ENCODE measurements around the gene DPP6.
"Not testable (repeated sequence)": the region's sequence is repeated elsewhere in the genome, so short reads cannot be mapped to it uniquely, and the experiment has no call there.

Gene DPP6

DNA sequence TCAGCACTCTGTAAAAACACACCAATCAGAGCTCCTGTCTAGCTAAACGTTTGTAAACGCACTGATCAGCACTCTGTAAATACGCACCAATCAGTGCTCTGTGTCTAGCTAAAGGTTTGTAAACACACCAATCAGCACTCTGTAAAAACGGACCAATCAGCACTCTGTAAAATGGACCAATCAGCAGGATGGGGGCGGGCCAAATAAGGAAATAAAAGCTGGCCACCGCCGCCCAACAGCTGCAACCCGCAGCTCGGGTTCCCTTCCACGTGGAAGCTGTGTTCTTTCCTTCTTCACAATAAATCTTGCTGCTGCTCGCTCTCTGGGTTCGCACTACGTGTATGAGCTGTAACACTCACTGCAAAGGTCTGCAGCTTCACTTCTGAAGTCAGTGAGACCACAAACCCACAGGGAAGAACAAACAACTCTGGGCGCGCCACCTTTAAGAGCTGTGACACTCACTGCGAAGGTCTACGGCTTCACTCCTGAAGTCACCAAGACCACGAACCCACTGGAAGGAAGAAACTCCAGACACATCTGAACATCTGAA is 625.9 kb downstream of the DPP6 start:
- DNase-seq = not testable (repeated sequence)

DNA sequence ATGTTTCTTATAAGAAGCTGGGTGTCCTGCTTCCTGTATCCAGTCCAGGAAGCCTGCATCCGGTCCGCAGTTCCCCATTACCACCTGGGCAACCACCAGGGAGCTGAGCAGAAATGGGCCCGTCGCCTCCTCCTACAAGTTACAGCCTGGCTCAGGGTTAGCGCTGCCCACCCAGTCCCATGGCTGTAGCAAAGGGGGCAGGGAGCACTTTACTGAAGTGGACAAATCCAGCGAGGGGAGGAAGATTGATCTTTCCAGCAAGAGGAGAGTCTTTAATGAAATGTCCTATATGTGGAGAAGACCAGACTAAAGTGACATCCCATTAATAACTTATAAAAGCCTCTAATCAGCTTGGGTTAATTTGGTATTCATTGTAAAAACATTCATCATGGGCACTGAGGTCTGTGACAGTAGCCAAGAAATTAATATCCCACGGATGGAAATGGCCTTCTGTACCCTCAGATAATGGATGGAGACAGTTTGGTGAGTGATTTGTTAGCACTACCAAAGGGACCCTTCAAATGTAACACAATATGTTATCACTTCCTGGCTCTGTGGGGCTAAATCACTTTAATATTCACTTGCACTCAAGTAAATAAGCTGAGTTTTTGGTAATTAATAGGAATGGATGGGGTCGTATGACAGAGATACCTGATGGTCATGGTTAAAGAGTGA is 627.3 kb downstream of the DPP6 start:
- DNase-seq = no peak

DNA sequence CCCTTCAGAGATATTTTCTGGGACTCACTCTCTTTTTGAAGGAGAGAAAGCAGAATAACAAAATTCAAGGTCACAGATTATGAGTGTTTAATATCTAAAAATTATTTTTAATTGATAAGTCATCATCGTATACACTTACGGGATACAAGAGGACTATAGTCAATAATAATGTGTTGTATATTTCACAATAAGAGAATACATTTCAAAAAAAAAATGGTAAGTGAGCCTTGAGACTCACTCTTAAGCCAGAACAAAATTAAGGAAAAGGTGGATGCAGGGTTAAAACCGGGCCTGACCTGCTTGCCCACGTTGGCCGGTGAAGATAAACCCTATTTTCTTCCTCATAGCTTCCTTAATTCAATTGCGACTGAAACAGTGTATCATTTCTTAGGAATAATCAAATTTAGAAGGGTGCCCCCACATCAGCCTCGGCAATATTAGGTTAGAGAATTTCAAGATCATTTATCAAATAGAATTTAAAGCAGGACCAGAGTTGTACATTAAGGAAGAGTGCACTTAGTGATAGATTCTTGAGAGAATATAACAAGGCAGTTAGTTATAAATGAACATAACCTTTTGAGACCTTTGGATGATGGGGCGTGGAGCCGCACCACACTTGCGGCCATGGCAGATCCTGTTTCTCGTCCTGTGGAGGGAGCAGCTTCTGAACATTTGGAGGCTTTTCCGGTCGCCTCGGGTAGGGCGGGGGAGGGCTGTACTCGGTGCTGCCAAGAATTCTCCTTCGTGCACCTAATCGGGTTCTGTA is 628.9 kb downstream of the DPP6 start:
- DNase-seq = no peak

DNA sequence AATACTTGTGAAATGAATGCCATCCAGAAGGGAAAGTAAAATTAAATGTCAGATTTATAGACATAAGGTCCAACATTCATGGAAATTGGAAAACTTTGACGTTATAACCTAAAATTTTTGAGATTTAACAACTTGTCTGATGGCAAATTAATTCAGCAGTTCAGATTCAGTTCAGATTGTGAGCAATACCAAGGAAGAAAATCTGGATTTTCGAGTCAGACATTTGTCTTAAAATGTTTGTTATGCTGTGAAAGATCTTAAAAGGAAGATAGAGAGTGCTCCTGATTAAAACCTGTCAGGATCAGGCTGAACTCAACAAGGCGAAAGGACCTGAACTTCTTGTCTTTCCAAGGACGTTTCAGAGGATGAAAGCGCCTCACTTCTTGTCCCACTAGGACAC is 629.8 kb downstream of the DPP6 start:
- DNase-seq = no peak

DNA sequence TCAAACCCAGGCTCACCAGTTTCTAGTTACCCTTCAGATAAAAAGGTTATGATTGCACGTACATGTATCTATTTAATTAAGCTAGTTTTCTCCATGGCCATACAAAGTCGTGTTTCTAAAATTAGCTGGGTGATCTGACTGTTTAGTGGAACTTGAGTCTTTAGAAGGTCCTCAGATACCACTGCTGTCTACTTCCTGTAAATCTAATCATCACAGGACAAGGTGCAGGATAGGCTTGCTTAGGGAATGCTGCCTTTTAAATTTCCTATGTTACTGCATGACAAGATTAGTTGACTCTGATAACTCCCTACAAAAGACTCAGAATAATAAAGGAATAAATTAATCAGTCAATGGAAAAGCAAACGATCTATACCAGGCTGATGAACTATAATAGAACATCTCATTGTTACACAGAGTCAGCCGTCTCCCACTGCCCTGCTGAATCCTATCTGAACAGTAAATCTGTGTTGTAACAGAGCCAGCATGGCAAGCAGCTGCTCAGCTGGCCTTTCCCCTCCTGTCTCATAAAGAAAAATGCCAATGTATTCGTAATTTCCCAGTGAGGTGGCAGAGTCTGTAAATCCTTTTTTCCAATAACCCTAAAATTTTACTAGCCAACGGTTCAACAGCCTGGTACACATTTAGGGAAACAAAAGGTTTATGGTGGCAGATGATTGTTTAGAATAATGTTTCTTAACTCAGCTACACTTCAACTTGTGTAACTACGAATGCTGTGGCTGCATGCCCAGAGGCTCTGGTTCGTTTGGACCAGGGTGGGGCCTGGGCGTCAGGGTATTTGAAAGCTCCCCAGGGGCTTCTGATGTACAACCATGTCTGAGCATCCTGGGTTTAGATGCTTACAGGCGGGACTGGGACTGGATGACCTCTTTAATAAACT is 632.7 kb downstream of the DPP6 start:
- no peak for DNase-seq

DNA sequence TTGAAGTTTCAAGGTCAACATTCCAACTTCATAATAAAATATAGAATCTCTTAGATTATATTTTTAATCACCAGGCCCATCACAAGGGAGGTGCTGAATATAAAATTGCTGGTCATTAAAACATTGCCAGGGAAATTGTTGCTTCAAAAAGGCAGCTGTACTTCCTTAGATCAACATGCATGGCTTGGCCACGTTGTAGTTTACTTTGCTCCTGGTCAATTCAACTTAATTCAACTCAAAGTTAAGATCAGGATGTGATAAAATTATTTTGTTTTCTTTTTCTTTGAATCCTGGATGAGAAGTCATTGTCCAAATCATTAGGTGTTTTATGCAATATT is 633.3 kb downstream of the DPP6 start:
- no peak for DNase-seq

DNA sequence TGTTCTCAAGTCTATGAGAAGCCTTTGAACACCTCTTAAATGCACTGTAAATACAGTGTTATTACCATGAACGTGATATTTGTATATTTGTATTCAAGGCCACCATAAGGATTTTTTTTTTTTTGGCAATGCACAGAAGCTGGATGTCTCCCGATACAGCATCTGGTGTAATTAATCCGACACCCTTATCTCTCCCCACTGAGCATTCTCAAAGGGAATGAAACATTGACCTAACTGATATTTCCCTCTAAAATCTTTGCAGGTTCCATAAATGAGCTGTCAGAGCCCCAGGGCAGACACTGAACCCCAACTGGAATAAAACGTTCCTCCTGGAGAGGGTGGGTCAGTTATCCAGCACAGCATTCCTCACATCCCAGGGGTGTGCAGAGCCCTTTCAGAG is 634.1 kb downstream of the DPP6 start:
- DNase-seq = no peak

DNA sequence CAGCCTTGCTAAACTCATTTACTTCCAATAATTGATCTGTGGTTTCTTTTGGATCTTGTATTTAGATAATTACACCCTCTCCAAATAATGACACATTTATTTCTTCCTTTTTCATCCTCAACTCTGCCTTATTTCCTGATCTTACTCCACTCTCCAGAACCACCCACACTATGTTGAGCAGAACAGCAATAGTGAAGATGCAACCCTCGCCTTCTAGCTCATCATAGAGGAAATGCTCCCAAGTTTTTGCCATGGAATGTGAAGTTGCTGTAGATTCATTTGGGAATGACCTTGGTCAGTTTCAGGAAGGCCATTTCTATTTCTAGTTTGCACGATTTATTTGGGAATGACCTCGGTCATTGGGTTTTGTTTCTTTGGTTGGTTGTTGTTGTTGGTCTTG is 636.8 kb downstream of the DPP6 start:
- no peak for DNase-seq

DNA sequence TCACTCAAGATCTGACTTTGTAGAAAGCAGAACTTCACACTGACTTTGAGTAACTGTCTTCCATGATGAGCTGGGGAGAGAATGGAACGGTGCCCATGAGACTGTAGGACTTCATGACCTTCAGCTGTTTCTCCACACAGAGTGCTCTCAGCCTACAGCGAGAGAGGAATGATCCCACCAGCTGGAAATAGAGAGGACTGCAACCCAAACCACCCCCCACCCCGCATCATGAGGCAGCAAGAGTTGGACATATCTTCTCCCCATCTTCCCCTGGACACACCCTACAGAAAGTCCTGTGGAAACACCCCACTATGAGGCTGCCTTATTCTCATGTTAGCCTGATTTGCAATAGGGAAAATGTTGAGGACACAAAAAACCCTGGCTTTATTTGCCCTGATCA is 638.2 kb downstream of the DPP6 start:
- no peak for DNase-seq

DNA sequence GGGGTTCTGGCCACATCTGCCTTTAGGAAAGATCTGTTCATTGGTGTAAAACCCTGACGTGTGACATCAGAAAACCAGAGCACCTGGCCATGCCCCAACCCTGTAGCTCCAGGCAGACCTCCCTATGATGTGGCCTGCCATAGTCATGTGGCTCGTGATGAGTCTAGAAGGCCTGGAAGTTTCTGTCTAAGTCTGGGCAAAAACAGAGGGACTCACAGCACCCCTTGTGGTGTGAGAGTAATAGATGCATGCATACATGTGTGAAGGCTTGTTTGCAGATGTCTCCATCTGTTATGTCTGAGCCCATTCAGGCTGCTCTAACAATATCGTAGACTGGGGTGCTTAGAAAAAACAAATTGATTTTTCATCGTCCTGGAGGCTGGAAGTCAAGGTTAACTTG is 641.5 kb downstream of the DPP6 start:
- DNase-seq = no peak

DNA sequence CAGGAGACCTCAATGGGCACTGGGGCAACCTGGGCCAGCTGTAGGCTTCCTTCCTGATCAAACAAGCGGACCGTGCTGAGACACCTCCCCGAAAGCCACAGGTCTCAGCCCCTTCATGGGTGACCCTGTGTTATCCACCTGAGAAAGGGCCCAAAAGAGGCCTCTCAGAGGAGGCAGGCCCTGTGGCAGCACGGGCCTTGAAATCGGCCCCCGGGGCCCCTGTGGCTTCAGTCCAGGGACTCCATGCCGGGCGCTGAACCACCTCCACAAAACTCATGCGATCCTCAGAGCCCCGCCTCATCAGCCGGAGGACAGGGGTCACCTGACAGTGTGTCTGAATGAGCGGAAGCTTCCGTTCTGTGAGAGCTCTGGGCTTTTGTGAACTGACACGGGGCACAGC is 643.6 kb downstream of the DPP6 start:
- no peak for DNase-seq

DNA sequence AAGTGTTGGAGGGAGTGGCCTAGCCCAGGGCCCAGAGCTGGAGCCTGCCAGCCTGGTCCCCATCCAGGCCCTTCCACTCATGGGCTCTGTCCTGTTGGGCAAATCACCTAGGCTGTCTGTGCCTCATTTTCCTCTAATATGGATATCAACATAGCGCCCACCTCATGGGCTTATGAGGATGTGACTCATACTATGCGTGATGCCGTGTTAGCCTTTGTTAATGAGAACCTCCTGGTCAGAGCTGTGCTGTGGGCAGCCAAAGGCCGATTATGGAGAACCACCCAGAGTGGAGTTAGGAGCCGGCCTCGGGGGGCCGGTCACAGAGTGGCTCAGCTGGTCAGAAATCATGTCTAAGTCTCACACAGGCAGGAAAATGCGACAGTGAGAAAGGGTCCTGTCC is 644.4 kb downstream of the DPP6 start:
- no peak for DNase-seq

DNA sequence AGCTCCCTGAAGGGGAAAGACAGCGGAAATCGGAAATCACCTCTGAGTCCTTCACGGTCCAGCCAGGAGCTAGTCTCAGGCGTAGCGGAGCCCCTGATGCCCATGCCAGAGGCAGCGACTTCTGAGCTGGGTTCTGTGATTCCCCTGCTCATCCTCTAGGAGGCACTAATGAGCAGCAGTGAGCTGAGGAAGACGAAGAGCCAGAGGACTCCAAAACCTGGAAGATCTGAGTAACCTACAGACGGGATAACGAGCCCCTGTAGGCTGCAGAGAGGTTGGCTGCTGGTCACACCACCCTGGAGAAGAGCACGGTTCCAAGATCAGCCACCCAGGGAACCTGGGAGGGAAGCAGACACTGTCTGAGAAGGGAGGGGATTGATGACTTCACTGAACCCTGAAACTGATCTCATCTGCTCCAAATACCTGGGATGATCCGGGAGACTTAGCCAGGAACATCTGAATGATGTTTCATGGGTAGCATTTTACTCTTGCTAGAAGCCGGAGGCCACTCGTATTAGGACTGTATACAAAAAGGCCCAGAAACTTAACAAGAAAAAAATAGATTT is 646.6 kb downstream of the DPP6 start:
- no peak for DNase-seq

DNA sequence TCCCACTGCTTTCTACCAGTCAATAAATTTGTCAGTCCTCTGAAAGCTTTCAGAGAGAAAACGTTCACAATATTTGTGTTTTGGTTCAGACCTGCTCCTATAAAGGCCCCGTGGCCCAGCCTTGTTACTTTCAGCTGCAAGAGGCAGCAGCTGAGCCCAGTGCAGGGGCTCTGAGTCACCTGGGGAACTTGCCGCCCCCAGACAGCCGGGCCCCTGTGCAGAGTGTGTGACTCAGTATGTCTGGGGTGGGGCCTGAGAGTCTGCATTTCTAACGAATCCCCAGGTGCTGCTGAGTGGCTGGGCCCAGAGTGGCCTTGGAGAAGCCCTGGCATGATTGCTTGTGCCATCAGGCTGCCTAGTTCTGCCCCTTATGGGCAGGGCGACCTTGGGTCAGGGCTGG is 647.2 kb downstream of the DPP6 start:
- no peak for DNase-seq

DNA sequence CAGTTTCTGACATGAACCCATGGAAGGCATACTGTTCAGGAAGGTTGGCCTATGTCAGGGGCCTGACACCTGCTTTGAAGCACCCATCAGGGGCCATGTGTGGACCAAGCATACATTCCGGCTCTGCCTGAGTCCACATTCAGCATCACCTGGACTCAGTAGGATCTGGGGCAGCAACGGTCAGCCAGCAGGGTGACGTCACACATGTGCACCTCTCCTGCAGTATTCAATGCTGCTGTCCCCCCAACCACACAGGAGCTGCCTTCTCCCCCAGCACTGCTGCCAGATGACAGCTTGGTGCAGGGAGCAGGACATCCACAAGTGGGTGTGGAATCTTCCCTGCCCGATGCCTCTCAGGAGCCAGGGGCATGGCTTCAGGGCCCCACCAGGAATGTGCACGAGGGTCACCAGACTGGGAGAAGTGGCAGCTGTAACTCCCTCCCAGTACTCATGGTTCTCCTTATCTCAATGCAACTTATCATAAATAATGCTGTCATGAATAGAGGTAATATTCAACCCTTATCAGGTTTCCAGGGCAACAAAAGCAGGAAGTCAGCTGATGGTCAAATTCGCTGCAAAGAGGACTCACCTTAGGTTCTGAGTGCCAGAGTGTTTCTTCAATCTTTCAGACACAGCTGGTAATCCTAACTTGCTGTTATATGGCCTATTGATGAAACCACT is 657.8 kb downstream of the DPP6 start:
- no peak for DNase-seq

DNA sequence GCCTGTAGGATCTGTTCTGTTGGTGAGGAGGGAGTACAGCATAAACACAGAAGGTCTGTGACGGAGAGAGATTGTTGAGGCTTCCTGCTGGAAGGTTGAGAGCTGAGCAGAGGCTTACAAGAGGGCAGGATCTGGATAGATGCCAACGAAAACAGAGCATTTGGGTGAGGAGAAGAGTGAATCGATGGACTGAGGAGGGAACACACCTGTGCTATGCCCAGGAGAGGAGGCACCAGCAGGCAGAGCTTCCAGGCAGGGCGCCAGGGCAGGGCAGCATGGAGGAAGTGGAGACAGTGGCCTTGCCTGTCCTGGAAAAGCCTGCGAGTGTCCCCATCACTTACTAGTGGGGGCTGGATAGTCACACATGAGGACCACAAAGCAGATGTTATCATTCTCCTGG is 667.8 kb downstream of the DPP6 start:
- no peak for DNase-seq

DNA sequence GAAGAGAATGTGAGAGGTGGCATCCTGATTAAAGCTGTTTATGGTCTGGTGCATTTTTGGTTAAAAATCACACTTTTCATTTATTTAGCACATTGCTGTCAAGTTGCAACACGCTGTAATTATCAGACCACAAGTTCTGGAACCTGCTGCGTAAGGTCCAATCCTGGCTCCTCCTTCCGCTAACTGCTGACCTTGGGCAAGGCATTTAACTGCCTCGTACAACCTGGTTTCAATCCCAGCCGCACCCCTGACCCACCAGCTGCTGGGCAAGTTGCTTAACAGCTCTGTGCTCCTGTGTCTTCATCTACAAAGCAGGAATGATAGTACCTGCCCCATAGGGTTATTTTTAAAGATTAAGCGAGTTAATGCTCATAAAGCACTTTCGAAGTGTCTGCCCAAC is 668.9 kb downstream of the DPP6 start:
- no peak for DNase-seq

DNA sequence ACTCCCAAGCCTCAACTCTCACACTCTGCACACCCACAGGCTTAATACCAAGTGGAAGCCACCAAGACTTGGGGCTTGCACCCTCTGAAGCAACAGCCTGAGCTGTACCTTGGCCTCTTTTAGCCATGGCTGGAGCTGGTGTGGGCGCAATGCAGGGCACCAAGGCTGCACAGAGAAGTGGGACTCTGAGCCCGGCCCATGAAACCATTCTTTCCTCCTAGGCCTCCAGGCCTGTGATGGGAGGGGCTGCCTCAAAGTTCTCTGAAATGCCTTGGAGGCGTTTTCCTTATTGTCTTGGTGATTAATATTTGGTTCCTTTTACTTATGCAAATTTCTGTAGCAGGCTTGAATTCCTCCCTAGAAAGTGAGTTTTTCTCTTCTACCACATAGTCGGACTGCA is 674.2 kb downstream of the DPP6 start:
- no peak for DNase-seq

DNA sequence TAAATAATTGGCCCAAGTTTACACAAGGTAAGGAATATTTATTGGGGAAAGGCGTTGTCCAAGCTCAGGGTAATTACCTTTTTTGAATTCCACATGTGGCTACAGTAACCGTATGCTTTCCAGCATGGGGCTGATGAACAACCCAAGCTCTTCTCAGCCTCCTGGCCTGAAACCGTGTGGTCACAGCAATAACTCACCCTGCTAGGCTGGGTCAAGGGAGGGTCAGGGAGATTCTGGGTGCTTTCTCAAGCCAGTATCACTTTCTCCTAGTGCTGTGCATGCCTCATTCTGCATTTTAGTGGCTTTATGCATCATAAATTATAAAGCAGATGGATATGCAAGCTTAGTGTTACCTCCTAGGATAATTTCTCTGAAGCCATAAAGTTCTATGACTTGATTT is 676.9 kb downstream of the DPP6 start:
- no peak for DNase-seq

DNA sequence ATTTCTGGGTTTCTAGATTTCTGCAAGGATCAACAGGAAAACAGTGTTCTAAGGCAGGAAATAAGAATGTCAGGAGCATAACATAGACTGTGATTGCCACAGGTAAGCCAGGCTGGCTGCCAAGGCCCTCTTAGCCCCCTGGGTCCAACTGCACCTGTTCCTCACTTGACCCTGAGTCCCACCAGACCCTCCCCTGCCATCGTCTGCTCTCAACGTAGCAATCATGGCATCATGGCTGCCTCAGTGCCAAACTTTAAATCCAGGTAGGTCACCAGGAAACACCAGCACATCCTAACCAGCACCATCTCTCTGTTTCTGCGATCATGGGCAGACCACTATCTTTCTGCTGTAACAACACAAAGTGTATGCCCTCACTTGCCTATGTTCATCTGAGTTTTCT is 683.6 kb downstream of the DPP6 start:
- no peak for DNase-seq

DNA sequence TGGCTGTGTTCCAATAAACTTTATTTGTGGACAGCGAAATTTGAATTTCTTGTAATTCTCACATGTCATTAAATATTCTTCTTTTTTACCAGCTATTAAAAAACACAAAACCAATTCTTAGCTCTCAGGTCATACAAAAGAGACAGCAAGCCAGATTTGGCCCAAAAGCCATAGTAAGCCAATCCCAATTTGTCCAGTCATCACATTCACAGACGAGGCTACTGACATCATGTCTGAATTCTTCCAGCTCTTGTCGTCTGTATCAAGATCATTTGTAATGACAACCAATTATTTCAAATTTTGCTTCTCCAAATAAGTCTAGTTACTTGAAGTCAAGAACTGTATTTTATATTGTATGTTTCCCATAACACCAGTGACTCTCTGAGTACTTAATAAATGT is 684.2 kb downstream of the DPP6 start:
- DNase-seq = no peak

DNA sequence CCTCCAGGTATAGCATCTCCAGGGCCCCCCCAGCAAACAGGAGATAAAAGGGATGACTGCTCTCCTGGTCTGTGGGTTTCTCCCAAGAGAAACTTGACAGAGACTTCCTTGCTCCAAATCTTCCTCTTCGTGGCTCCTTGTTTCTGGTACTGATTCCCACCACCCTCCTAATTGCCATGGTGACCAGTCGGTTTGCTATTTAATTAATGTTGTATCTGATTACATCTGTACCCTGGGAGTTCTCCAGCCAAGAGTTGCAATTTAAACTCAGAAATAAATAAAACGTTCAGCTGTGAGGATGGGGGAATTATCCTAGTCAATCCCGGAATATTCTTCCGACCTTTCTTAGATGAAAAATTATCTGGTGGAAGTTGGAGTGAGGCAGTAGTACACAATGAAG is 686.0 kb downstream of the DPP6 start:
- no peak for DNase-seq

DNA sequence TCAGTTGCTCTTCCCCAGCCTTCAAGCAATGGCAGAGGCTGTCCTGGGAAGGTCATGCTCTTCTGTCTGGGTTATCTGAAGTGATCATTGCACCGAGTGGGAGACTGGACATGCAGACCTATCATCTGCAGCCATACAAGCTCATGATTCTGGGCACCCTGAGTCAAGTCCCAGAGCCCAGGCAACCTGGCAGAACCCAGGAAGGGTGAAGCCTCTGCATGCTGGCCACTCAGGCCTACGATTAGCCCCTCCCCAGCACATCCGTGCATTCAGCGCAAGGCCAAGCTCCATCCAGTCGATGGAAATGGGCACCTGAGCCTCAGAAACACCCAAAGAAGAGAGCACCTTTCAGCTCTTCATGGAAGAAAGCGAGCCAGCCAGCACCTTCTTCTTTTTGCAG is 688.9 kb downstream of the DPP6 start:
- DNase-seq = no peak

Data from stimulated activated CD4-positive, alpha-beta T cell treated with anti-CD3 and anti-CD28 coated beads, Interleukin-4, amount 100 ng/mL, for 4 hours (primary cell).